ENCODE measurements around the gene EXD1.
"Not testable (repeated sequence)": the region's sequence is repeated elsewhere in the genome, so short reads cannot be mapped to it uniquely, and the experiment has no call there.

Gene EXD1

DNA sequence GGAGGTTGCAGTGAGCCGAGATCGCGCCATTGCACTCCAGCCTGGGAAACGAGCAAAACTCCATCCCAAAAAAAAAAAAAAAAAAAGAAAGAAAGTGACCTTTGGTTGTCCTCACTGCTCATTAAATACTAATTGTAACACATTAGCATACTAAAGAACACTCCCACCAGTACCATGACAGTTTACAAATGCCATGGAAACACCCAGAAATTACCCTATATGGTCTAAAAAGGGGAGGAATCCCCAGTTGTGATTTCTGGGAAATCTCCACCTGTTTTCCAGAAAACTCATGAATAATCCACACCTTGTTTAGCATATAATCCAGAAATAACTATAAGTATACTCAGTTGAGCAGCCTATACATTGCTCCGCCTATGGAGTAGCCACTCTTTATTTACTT, 90.9 kb downstream of the EXD1 start:
- no peak for DNase-seq

DNA sequence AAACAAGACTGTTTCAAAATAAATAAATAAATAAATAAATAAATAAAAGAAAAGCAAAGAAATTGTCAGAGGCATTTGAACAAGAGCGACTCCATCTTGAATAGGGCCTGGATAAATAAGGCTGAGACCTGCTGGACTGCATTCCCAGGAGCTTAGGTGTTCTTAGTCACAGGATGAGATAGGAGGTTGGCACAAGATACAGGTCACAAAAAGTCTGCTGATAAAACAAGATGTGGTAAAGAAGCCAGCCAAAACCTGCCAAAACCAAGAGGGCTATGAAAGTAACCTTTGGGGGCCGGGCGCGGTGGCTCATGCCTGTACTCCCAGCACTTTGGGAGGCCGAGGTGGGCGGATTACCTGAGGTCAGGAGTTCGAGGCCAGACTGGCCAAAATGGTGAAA, 91.4 kb downstream of the EXD1 start:
- DNase-seq = not testable (repeated sequence)

DNA sequence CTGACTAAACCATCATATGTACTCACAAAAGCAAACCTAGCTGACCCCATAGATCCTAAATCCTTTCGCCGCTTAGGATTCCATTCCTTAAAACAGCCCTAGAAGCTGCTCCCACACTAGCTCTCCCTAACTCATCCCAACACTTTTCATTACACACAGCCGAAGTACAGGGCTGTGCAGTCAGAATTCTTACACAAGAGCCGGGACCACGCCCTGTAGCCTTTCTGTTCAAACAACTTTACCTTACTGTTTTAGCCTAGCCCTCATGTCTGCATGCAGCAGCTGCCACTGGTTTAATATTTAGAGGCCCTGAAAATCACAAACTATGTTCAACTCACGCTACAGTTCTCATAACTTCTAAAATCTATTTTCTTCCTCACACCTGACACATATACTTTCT, 95.0 kb downstream of the EXD1 start:
- not testable (repeated sequence) for DNase-seq

DNA sequence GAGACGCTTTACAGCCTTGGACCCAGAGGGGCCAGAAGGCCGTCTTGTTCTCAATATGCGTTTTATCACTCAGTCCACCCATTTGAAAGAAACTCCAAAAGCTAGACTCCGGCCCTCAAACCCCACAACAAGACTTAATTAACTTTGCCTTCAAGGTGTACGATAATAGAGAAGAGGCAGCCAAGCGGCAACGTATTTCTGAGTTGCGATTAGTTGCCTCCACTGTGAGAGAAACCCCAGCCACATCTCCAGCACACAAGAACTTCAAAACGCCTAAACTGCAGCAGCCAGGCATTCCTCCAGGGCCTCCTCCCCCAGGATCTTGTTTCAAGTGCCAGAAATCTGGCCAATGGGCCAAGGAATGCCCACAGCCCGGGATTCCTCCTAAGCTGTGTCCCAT, 97.1 kb downstream of the EXD1 start:
- DNase-seq = no peak

Data from HCEC 1CT (cell line).